HepG2 (cell line): ENCODE results near the gene MYO16. TPM values are rescaled to one million over a fixed set of nuclear protein-coding genes. Genes with fewer than 3 reads are reported as not detected.

ENCODE experiments used
- CREB1 ChIP-seq, 2 experiments: fragments of 450-650 bp in 1 of 2; IDR thresholded peaks; 2 replicates each; pipeline ENCODE4 v1.6.1; 2016 to 2017; ENCODE audit warnings: control low read depth in 1 of 2, mild to moderate bottlenecking in 1 of 2, missing compliant biosample characterization in 1 of 2, missing genetic modification characterization in 1 of 2
- FOXA3 ChIP-seq: IDR thresholded peaks from 2 replicates; pipeline ENCODE4 v1.6.1; 2016; ENCODE audit warnings: missing genetic modification reagents, missing compliant biosample characterization
- KLF15 ChIP-seq: sonication (generic); formaldehyde crosslinking; IDR thresholded peaks from 2 replicates; pipeline ENCODE4 v1.8.1; 2023; ENCODE audit warnings: borderline replicate concordance, mild to moderate bottlenecking, inconsistent platforms, missing genetic modification reagents, mixed read lengths
- NFIB ChIP-seq: sonication (generic); formaldehyde crosslinking; IDR thresholded peaks from 2 replicates; pipeline ENCODE4 v1.9.0; 2021; ENCODE audit warnings: missing genetic modification reagents, mild to moderate bottlenecking, borderline replicate concordance
- POLR2AphosphoS5 ChIP-seq: IDR thresholded peaks from 2 replicates; pipeline ENCODE4 v1.6.1; 2012; ENCODE audit warnings: low read depth, low read length
- ZNF33A ChIP-seq: sonication (generic); formaldehyde crosslinking; IDR thresholded peaks from 2 replicates; pipeline ENCODE4 v1.5.1; 2020; ENCODE audit warnings: missing genetic modification reagents, mild to moderate bottlenecking, moderate library complexity, borderline replicate concordance
- ZNF660 ChIP-seq: sonication (generic); formaldehyde crosslinking; IDR thresholded peaks from 2 replicates; pipeline ENCODE4 v1.5.1; 2020; ENCODE audit warnings: mild to moderate bottlenecking, low read depth, missing genetic modification reagents, borderline replicate concordance
- polyA plus RNA-seq, 8 experiments: library from polyadenylated mRNA; depleted of rRNA in 3 of 8; stranded (reverse) in 7 of 8; unstranded in 1 of 8; fragments of >200 nt; fragmentation: Illumina TruSeq in 4 of 8; extraction: Trizol in 4 of 8; gene quantifications; 2 replicates each; pipeline versions ENCODE4 v1.2.1 to v1.2.3, GENCODE V29; 2011 to 2016; ENCODE audit warnings: low read depth in 4 of 8, missing spikeins in 1 of 8, mixed read lengths in 1 of 8; ENCODE audit not compliant: insufficient read depth in 1 of 8
- total RNA-seq, 5 experiments: library from RNA; depleted of rRNA; stranded (reverse); fragments of >200 nt; fragmentation: Illumina TruSeq; extraction: Trizol; gene quantifications; 2 replicates each; pipeline ENCODE4 v1.2.3, GENCODE V29; 2016; ENCODE audit warnings: low read depth in 1 of 5
- TF ChIP-seq, protein P1 (sequence below): sonication (generic); formaldehyde crosslinking; IDR thresholded peaks from 2 replicates; pipeline ENCODE4 v1.8.0; 2023; ENCODE audit warnings: mild to moderate bottlenecking, missing genetic modification reagents
- TF ChIP-seq, protein P2 (sequence below), 2 experiments: sonication (generic) in 1 of 2; formaldehyde crosslinking in 1 of 2; IDR thresholded peaks; 2 replicates each; pipeline versions ENCODE4 v1.5.1 to v1.6.1; 2011 to 2020; ENCODE audit warnings: borderline replicate concordance in 1 of 2, low read depth in 1 of 2, low read length in 1 of 2, mild to moderate bottlenecking in 1 of 2, missing genetic modification reagents in 1 of 2, moderate library complexity in 1 of 2

MYO16 gene
- total and polyA plus RNA-seq, 2 of the 13 experiments (the other 11 are each of a cell fraction or from before 2014, with no cell fraction given) = not detected

DNA sequence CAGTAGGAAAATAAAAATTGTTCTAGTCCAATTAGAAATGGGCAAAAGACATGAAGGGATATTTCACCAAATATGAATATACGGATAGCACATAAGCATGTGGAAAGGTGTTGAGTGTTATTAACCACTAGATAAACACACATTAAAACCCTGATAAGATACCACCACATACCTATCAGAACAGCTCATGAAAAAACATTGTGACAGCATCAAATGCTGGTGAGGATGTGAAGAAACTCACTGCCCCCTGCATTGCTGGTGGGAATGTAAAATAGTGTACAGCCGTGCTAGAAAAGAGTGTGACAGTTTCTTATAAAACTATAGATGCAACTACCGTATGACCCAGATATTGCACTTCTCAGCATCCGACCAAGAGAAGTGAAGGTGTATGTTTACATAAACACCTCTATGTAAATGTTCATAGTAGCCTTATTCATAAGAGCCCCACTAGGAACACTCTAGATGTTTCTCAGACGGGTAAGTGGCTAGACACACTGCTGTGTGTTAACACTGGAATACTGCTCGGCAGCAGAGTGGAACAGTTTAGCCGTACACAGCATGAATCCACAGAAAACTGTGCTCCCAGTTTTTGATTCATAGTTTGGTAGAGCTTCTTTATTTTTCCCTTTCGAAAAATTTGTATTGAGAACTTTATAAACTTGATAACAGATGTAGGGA is 321.1 kb downstream of the MYO16 start (continued):
- TF ChIP-seq, protein P1, sequence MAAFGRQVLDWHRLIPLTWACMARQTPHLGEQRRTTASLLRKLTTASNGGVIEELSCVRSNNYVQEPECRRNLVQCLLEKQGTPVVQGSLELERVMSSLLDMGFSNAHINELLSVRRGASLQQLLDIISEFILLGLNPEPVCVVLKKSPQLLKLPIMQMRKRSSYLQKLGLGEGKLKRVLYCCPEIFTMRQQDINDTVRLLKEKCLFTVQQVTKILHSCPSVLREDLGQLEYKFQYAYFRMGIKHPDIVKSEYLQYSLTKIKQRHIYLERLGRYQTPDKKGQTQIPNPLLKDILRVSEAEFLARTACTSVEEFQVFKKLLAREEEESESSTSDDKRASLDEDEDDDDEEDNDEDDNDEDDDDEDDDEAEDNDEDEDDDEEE (CRISPR knock-in tag) = no peak
- TF ChIP-seq CREB1 (IDR thresholded peaks at IDR 0.05) (no peak), CREB1 (CRISPR knock-in tag; IDR thresholded peaks at IDR 0.05) (no peak), ZNF33A (CRISPR knock-in tag) (no peak), POLR2AphosphoS5 (no peak), NFIB (CRISPR knock-in tag) (no peak), FOXA3 (CRISPR knock-in tag) (no peak), KLF15 (CRISPR knock-in tag) (no peak), ZNF660 (CRISPR knock-in tag) (no peak)
- TF ChIP-seq, protein P2, sequence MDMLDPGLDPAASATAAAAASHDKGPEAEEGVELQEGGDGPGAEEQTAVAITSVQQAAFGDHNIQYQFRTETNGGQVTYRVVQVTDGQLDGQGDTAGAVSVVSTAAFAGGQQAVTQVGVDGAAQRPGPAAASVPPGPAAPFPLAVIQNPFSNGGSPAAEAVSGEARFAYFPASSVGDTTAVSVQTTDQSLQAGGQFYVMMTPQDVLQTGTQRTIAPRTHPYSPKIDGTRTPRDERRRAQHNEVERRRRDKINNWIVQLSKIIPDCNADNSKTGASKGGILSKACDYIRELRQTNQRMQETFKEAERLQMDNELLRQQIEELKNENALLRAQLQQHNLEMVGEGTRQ (IDR thresholded peaks at IDR 0.05; ENCODE audit: low read depth, low read length) = no peak
- TF ChIP-seq, protein P2 (CRISPR knock-in tag; IDR thresholded peaks at IDR 0.05; ENCODE audit: borderline replicate concordance) = no peak
- TF ChIP-seq, all 625 proteins: peak for 0
